Measurements from ENCODE around the gene SESN1.

Gene SESN1

DNA sequence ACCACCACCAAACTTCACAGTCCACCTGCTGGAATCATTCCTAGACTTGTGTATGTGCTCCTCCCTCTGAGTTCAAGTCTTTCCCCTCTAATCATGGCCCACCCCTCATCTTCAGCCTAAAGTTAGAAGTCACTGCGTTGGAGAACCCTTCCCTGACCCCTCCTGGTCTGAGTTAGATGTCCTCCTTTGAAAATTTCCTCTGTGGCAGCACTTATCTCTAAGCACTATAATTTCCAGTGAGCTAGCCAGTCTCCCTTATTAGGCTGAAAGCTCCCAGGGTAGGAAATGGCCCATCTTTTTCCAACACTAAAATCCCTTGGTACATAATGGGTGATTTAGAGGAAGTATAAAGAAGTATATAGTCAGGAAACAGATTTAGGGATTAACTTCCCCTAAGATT is 63.2 kb downstream of the SESN1 start:
- H3K4me3 ChIP-seq (replicated peaks; ENCODE audit: low read depth, low read length) = no peak overlapping the region
- no peak for DNase-seq (ENCODE audit: extremely low read depth, low read depth)
- TF ChIP-seq, protein P1, sequence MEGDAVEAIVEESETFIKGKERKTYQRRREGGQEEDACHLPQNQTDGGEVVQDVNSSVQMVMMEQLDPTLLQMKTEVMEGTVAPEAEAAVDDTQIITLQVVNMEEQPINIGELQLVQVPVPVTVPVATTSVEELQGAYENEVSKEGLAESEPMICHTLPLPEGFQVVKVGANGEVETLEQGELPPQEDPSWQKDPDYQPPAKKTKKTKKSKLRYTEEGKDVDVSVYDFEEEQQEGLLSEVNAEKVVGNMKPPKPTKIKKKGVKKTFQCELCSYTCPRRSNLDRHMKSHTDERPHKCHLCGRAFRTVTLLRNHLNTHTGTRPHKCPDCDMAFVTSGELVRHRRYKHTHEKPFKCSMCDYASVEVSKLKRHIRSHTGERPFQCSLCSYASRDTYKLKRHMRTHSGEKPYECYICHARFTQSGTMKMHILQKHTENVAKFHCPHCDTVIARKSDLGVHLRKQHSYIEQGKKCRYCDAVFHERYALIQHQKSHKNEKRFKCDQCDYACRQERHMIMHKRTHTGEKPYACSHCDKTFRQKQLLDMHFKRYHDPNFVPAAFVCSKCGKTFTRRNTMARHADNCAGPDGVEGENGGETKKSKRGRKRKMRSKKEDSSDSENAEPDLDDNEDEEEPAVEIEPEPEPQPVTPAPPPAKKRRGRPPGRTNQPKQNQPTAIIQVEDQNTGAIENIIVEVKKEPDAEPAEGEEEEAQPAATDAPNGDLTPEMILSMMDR (IDR thresholded peaks at IDR 0.05; ENCODE audit: low read depth, low read length, missing control alignments) = no peak

DNA sequence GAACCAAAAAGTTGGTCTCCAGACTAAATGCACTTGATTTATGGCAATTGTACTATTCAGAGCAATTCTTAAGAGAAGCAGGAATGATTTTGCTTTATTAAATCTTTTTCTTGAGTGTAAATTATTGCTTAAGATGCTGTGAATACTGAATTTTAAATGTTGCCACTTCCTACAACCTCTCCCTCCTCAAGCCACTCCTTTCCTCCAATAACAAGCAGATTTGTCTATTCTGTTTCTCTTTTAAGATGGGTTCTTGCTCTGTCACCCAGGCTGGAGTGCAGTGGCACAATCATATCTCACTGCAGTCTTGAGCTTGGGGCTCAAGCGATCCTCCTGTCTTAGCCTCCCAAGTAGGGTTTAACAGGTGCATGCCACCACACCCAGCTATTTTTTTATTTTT is 65.3 kb downstream of the SESN1 start:
- no peak overlapping the region for H3K4me3 ChIP-seq (replicated peaks; ENCODE audit: low read depth, low read length)
- no peak for DNase-seq (ENCODE audit: extremely low read depth, low read depth)
- TF ChIP-seq, protein P1 (IDR thresholded peaks at IDR 0.05; ENCODE audit: low read depth, low read length, missing control alignments) = no peak

DNA sequence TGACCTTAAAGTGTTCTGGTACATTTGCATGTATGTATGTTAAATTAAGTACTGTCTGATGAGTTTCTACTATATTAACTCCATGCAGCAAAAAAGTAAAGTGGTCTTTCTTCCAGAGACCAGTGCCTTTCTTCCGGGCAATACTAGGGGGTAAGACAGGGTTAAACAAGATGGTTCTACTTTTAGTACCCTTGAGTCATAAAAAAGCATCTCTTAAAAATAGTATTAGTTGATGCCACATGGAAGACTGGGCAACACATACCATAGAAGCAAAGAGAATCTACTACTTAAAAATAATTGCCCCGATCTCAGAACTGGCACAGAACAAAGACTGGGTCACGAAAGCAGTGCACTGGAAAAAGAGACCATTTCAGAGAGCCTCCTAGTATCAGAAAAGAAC is 66.2 kb downstream of the SESN1 start:
- no peak for DNase-seq (ENCODE audit: extremely low read depth, low read depth)
- no peak overlapping the region for H3K4me3 ChIP-seq (replicated peaks; ENCODE audit: low read depth, low read length)
- TF ChIP-seq, protein P1 (IDR thresholded peaks at IDR 0.05; ENCODE audit: low read depth, low read length, missing control alignments) = no peak

DNA sequence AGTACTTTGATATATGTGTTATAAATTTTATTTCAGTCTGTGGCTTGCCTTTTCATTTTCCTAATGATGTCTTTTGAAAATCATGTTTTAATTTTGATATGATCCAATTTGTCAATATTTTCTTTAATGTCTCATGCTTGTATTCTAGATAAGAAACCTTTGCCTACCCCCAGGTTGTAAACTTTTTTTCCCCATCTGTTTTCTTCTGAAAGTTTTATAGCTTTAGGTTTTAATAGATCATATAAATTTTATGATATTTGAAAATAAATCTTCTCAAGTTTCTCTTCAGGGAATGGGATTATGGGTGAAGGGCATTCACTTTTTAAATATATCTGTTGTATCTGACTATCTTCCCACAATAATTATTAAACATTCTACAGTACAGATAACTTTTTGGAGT is 66.7 kb downstream of the SESN1 start:
- no peak for DNase-seq (ENCODE audit: extremely low read depth, low read depth)
- TF ChIP-seq, protein P1 (IDR thresholded peaks at IDR 0.05; ENCODE audit: low read depth, low read length, missing control alignments) = no peak
- H3K4me3 ChIP-seq (replicated peaks; ENCODE audit: low read depth, low read length) = no peak overlapping the region

DNA sequence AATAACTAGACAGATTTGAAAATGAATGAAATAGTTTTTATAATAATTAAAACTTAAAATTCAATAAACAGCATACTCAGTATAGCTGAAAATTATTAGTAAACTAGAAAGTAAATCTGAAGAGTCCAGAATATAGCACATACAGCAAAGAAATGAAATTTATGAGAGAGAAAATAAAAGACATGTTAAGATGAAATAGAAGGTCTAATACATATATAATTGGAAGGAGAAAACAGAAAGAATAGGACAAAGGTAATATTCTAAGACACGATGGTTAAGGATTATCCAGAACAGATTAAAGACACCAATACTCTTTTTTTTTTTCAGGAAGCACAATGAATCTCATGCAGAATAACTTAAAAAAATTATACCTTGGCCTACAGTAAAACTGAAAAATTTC is 69.0 kb downstream of the SESN1 start:
- TF ChIP-seq, protein P1 (IDR thresholded peaks at IDR 0.05; ENCODE audit: low read depth, low read length, missing control alignments) = no peak
- H3K4me3 ChIP-seq (replicated peaks; ENCODE audit: low read depth, low read length) = no peak overlapping the region
- no peak for DNase-seq (ENCODE audit: extremely low read depth, low read depth)

DNA sequence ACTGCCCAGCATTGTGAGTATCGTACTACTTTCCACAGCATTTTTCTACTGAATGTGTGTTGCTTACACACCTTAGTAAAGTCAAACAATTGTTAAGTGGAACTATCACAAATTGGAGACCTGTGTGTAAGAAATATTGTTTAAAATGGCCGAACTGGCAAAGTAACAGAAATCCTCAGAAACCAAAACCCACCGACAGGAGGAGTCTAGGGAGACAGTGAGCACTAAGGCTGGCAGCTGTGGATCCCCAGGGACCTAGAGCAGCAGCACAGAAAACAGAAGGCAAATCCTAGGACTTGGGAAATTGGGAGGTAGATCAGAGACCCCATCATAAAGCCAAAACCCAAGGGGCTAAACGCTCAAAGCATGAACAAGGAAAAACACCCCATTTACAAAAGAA is 69.9 kb downstream of the SESN1 start:
- no peak overlapping the region for H3K4me3 ChIP-seq (replicated peaks; ENCODE audit: low read depth, low read length)
- no peak for DNase-seq (ENCODE audit: extremely low read depth, low read depth)
- TF ChIP-seq, protein P1 (IDR thresholded peaks at IDR 0.05; ENCODE audit: low read depth, low read length, missing control alignments) = no peak

DNA sequence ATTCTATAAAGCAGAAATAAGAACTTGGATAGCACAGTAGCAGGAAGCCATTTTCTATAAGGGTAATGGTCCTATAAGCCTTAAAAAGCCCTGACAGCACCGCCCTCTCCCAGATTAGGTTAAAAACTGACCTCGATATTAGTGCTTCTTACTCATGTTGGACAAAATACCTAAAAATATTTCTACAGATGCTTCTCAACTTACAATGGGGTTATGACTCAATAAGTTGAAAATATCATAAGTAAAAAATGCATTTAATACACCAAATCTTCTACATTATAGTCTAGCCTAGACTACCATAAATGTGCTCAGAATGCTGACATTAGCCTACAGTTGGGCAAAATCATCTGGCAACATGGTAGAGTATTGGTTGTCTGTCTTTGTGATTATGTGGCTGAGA is 70.3 kb downstream of the SESN1 start:
- H3K4me3 ChIP-seq (replicated peaks; ENCODE audit: low read depth, low read length) = no peak overlapping the region
- TF ChIP-seq, protein P1 (IDR thresholded peaks at IDR 0.05; ENCODE audit: low read depth, low read length, missing control alignments) = no peak
- no peak for DNase-seq (ENCODE audit: extremely low read depth, low read depth)
